Spleen (tissue), 11 donors: ENCODE data around the gene RNF6. TPM values are rescaled to one million over a fixed set of nuclear protein-coding genes. Genes with fewer than 3 reads are reported as not detected.

Source experiments
- DNase-seq: peaks from one replicate; pipeline ENCODE4 v3.0.0-alpha.2; 2020
- H3K27ac ChIP-seq, 8 donors: fragments of 200-600 bp; sonication (generic) in 7 of 8; 1 replicate in 4 of 8; 2 replicates in 4 of 8; pipeline versions ENCODE4 v1.5.0 to v1.8.0; 2016 to 2021; ENCODE audit warnings: inconsistent platforms in 4 of 8, mild to moderate bottlenecking in 4 of 8, moderate library complexity in 1 of 8
- H3K27me3 ChIP-seq, 7 donors: fragments of 200-600 bp; sonication (generic) in 6 of 7; replicated peaks in 1 of 7; 1 replicate in 4 of 7; 2 replicates in 3 of 7; pipeline versions ENCODE4 v1.5.0 to v1.8.0; 2016 to 2021; ENCODE audit warnings: inconsistent platforms in 3 of 7, mild to moderate bottlenecking in 1 of 7
- H3K36me3 ChIP-seq, 6 donors: fragments of 200-600 bp; sonication (generic) in 5 of 6; 1 replicate in 4 of 6; 2 replicates in 2 of 6; pipeline versions ENCODE4 v1.5.0 to v1.8.0; 2016 to 2021; ENCODE audit warnings: inconsistent platforms in 2 of 6
- H3K4me1 ChIP-seq, 6 donors: fragments of 200-600 bp; sonication (generic) in 5 of 6; 1 replicate in 3 of 6; 2 replicates in 3 of 6; pipeline versions ENCODE4 v1.5.0 to v1.8.0; 2016 to 2021; ENCODE audit warnings: inconsistent platforms in 3 of 6
- H3K4me3 ChIP-seq, 8 donors: fragments of 200-600 bp; sonication (generic) in 7 of 8; 1 replicate in 4 of 8; 2 replicates in 4 of 8; pipeline versions ENCODE4 v1.5.0 to v1.8.0; 2016 to 2021; ENCODE audit warnings: inconsistent platforms in 4 of 8, mild to moderate bottlenecking in 4 of 8, moderate library complexity in 2 of 8
- H3K9me3 ChIP-seq, 8 donors: fragments of 200-600 bp; sonication (generic) in 7 of 8; 1 replicate in 4 of 8; 2 replicates in 4 of 8; pipeline versions ENCODE4 v1.5.0 to v1.8.0; 2016 to 2021; ENCODE audit warnings: inconsistent platforms in 4 of 8
- CTCF ChIP-seq, 11 experiments: fragments of 200-600 bp in 7 of 11; fragments of 450-650 bp in 4 of 11; sonication (generic) in 4 of 11; IDR thresholded peaks in 8 of 11; conservative IDR thresholded peaks in 3 of 11; 1 replicate in 7 of 11; 2 replicates in 4 of 11; pipeline versions ENCODE4 v1.4.0 to v1.8.0; 2016 to 2021; ENCODE audit warnings: antibody characterized with exemption in 11 of 11, inconsistent platforms in 4 of 11, mild to moderate bottlenecking in 1 of 11
- POLR2A ChIP-seq, 3 donors: fragments of 450-650 bp; IDR thresholded peaks; one replicate each; pipeline ENCODE4 v1.5.1; 2017; ENCODE audit warnings: antibody characterized with exemption in 3 of 3, mild to moderate bottlenecking in 1 of 3
- POLR2AphosphoS5 ChIP-seq, 3 donors: sonication (generic); formaldehyde crosslinking; IDR thresholded peaks; one replicate each; pipeline ENCODE4 v1.5.1; 2017; ENCODE audit warnings: antibody characterized with exemption in 3 of 3
- WGBS, 5 donors: extraction: QIAGEN DNeasy Blood & Tissue Kit in 3 of 5; methylation state at CpG; one replicate each; pipeline versions ENCODE4 v1.1.5 to v1.1.7; 2013 to 2018; 5-methylcytosine and 5-hydroxymethylcytosine counted together
- intact Hi-C: fragments of 100-400 bp; cut with DNase I; formaldehyde crosslinking; loops from one replicate; pipeline ENCODE4 v1.15.0; 2023; ENCODE audit warnings: low total_unique reads
- polyA plus RNA-seq, 3 donors: library from polyadenylated mRNA; stranded (reverse); fragments of 200-250 nt; gene quantifications; one replicate each; pipeline ENCODE4 v1.2.1, GENCODE V29; 2013
- total RNA-seq, 7 donors: library from RNA; depleted of rRNA in 3 of 7; stranded (reverse); fragments of >200 nt in 3 of 7; fragmentation: NEBNext Ultra II Directional in 4 of 7; extraction: Animal tissue kit (Norgen Biotek cat#: 25700) in 4 of 7; gene quantifications; one replicate each; pipeline versions ENCODE4 v1.1.0 to v1.2.1, GENCODE V29; 2016 to 2021
- donor health status: healthy with polysubstance abuse.
- donor health status: DM: no; HTN: no; CAD: no; lungs with moderate emphysema.
- donor health status: DM: no; HTN: no; CAD: no.
- donor health status: Bipolar disorder and iron deficiency.
- donor health status: healthy.
- donor health status: DM: no; HTN: no; CAD: no.
- donor health status: DM: yes; HTN: yes; CAD: no.

RNF6 gene
- total and polyA plus RNA-seq, 10 donors = 13.3 to 39.0 (median 29.7) TPM

DNA sequence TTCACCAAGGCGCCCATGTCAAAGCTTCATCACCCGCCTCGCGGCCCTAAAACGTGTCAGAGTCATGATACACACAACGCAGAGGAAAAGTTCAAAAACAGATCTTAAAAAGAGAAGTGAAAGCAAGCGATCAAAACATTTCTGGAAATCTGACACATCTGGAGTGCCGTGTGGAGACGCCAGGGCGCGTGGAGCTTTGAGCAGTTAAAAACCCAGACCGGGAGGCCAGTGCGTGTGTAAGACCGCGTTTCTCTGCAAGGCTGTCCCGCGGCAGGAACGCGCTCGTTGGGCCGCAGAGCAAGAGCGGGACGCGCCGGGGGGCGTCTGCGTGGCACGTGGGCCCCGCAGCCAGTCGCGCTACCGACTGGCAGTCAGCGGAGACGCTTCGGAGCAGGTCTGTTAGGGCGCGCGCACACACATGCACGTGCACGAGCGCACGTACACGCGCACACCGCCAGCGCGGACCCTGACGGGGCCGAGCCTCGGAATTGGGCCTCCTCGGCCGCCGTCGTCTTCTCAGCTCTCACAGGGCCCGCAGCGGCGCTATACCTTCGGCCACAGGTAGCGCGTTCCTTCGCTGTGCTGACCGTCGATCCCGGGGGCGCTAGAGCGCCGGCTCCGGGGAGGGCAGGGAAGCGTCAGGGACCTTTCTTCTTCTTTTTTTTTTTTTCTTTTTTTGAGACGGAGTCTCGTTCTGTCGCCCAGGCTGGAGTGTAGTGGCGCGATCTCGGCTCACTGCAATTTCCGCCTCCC, 35.8 kb downstream of the RNF6 start:
- H3K36me3 ChIP-seq = peaks cover 0 to 6% (median 0%) of the 10 kb centered on the region in 6 donors
- no peaks in the 10 kb centered on the region for H3K27me3 ChIP-seq
- no peaks in the 10 kb centered on the region for H3K9me3 ChIP-seq
- H3K27ac ChIP-seq = peak overlapping the region; percentile 75 to 94 (median 90)
- peaks cover 12 to 39% (median 28%) of the 10 kb centered on the region in 6 donors for H3K4me1 ChIP-seq
- no peak for TF ChIP-seq POLR2A (IDR thresholded peaks at IDR 0.05)
- peak; percentile 86 to 93 (median 93) for TF ChIP-seq POLR2AphosphoS5 (IDR thresholded peaks at IDR 0.05)
- peak in 10 of 11 experiments; percentile 43 to 76 (median 66) for TF ChIP-seq CTCF (IDR thresholded peaks at IDR 0.05 in 8 of 11, conservative IDR thresholded peaks at IDR 0.05 in 3 of 11)
- H3K4me3 ChIP-seq = peak overlapping the region; percentile 56 to 87 (median 60)
- peak; percentile 98 for DNase-seq
- WGBS, 5 donors = 0 to 1% (median 1%) methylated on average over 57 to 76 of the region's 76 CpGs
- intact Hi-C loops = no loop called here

- Histone ChIP-seq H3K9me3 (no peaks in the 10 kb centered on the region), H3K36me3 (peaks cover 0 to 6% (median 0%) of the 10 kb centered on the region in 6 donors), H3K4me1 (peaks cover 12 to 39% (median 28%) of the 10 kb centered on the region in 6 donors), H3K27ac (peak overlapping the region; percentile 75 to 94 (median 90)), H3K4me3 (peak overlapping the region; percentile 56 to 87 (median 60)), H3K27me3 (no peaks in the 10 kb centered on the region)
- 28 to 42% (median 33%) methylated on average over 8 of the region's 8 CpGs for WGBS, 5 donors
- TF ChIP-seq POLR2A (IDR thresholded peaks at IDR 0.05) (no peak), CTCF (IDR thresholded peaks at IDR 0.05 in 8 of 11, conservative IDR thresholded peaks at IDR 0.05 in 3 of 11) (no peak), POLR2AphosphoS5 (IDR thresholded peaks at IDR 0.05) (no peak)
- intact Hi-C loops = no loop called here
- DNase-seq = no peak
Observed at GRCh38 chr13:26185720-26186117, 36.4 kb downstream of the RNF6 start.

- no peak overlapping the region for H3K4me3 ChIP-seq
- WGBS, 5 donors = 57 to 63% (median 58%) methylated on average over 8 of the region's 8 CpGs
- H3K9me3 ChIP-seq = no peaks in the 10 kb centered on the region
- H3K4me1 ChIP-seq = peaks cover 12 to 39% (median 28%) of the 10 kb centered on the region in 6 donors
- intact Hi-C loops = loop anchor here (5.0 kb wide), 2 partner anchors 312 to 512 kb away; no protein-coding TSS in a partner anchor
- H3K27ac ChIP-seq = peak overlapping the region in 2 of 8 donors; percentile 89 to 90
- TF ChIP-seq POLR2A (IDR thresholded peaks at IDR 0.05) = no peak
- no peak for TF ChIP-seq POLR2AphosphoS5 (IDR thresholded peaks at IDR 0.05)
- peak; percentile 70 to 94 (median 84) for TF ChIP-seq CTCF (IDR thresholded peaks at IDR 0.05 in 8 of 11, conservative IDR thresholded peaks at IDR 0.05 in 3 of 11)
- H3K27me3 ChIP-seq = no peaks in the 10 kb centered on the region
- DNase-seq = peak; percentile 81
- no peaks in the 10 kb centered on the region for H3K36me3 ChIP-seq
Observed at GRCh38 chr13:26184791-26185250, 37.3 kb downstream of the RNF6 start.

- Histone ChIP-seq H3K27me3 (no peaks in the 10 kb centered on the region), H3K4me1 (peaks cover 12 to 39% (median 28%) of the 10 kb centered on the region in 6 donors), H3K36me3 (no peaks in the 10 kb centered on the region), H3K9me3 (no peaks in the 10 kb centered on the region), H3K27ac (no peak overlapping the region), H3K4me3 (no peak overlapping the region)
- intact Hi-C loops = loop anchor here (5.0 kb wide), 2 partner anchors 314 to 514 kb away; no protein-coding TSS in a partner anchor
- 68 to 86% (median 76%) methylated on average over 2 of the region's 2 CpGs for WGBS, 5 donors
- TF ChIP-seq POLR2A (IDR thresholded peaks at IDR 0.05) (no peak), POLR2AphosphoS5 (IDR thresholded peaks at IDR 0.05) (no peak), CTCF (IDR thresholded peaks at IDR 0.05 in 8 of 11, conservative IDR thresholded peaks at IDR 0.05 in 3 of 11) (no peak)
- no peak for DNase-seq
Observed at GRCh38 chr13:26183416-26183815, 38.7 kb downstream of the RNF6 start.
